GM21737 (cell line): ENCODE data around the gene ELOF1.
A peak's percentile ranks its signal among the peaks of the same experiment; 100 is the strongest.
"Not testable (repeated sequence)": the region's sequence is repeated elsewhere in the genome, so short reads cannot be mapped to it uniquely, and the experiment has no call there.

Experiments used
- ATAC-seq: cut with Tn5 transposase; IDR thresholded peaks from one replicate; pipeline ENCODE4 v1.9.1; 2021; ENCODE audit warnings: mild to moderate bottlenecking, moderate library complexity; ENCODE audit not compliant: unreplicated experiment

Gene ELOF1

DNA sequence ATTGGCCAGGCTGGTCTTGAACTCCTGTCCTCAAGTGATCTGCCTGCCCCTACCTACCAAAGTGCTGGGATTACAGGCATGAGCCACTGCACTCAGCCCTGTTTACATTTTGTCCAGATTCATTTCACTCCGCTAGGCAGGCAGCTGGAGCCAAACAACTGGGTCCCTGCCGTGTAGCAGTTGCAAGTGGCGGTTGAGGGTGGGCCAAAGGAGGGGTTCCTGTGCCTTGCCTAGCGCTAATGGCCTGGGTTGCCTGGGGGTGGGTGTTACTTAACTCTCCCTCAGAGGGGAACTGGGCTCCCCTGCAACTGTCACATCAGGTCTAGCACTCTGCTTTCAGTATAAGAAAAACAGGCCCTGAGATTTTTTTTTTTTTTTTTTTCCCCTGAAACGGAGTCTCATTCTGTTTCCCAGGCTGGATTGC lies 11.0 kb upstream of the ELOF1 start:
- ATAC-seq = no peak

DNA sequence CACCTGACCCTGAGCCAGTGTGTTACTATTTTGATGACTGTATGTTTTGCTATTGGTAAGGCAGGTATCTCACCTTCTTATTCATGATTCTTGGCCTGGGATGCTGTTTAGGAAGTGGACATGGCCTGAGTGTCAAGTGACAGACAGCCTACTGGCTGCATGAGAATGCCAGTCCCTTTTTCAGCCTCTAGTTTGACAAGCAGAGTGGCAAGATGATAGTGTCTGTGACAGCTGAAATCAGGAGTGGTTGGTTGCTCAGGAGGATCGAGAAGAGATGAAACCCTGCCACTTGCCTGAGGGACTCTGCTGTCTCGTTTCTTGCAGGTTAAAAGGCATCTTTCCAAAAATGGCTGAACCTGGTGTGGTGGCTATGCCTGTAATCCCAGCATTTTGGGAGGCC lies 7.1 kb upstream of the ELOF1 start:
- ATAC-seq = no peak

DNA sequence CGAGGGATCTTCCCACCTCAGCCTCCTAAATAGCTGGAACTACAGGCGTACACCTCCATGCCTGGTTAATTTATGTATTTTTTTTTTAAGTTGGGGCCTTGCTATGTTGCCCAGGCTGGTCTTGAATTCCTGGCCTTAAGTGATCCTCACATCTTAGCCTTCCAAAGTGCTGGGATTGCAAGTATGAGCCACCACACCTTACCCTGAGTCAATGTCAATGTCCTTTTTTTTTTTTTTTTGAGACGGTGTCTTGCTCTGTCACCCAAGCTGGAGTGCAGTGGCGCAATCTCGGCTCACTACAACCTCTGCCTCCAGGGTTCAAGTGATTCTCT lies 6.6 kb upstream of the ELOF1 start:
- ATAC-seq = not testable (repeated sequence)

GRCh38 chr19:11564082-11564807 lies 5.2 kb upstream of the ELOF1 start:
- not testable (repeated sequence) for ATAC-seq

DNA sequence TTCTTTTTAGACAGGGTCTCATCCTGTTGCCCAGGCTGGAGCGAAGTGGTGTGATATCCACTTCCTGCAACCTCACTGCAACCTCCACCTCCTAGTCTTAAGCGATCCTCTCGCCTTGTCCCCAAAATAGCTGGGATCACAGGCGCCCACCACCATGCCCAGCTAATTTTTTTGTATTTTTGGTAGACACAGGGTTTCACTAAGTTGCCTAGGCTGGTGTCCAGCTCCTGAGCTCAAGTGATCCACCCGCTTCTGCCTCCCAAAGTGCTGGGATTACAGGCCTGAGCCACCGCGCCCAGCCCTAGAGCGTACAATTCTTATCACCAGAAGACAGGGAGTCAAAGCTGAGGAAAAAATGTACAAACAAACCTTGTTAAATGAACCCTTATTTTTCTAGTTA lies 4.5 kb upstream of the ELOF1 start:
- ATAC-seq = no peak

GRCh38 chr19:11560404-11561051 lies 1.5 kb upstream of the ELOF1 start:
- ATAC-seq = peak; percentile 49

- ATAC-seq = no peak
Observed at GRCh38 chr19:11556634-11557420, 2.2 kb downstream of the ELOF1 start.

DNA sequence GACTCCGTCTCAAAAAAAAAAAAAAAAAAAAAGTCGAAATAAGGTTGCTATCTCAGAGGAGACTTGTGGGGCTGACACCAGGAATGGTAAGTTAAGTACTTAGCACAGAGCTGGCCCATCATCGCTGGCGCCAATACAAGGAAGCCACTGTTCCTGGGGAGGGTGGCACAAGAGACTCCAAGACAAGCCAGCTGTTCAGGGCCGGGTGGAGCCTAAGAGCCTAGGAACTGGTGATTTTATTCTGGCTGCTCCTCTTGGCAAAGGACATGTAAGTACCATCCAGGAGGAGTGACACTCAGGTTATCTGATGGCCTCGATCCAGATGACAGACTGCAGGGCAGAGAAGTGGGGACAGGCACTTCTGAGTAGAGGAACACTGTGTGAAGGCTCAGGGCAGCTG lies 3.8 kb downstream of the ELOF1 start:
- ATAC-seq = no peak

DNA sequence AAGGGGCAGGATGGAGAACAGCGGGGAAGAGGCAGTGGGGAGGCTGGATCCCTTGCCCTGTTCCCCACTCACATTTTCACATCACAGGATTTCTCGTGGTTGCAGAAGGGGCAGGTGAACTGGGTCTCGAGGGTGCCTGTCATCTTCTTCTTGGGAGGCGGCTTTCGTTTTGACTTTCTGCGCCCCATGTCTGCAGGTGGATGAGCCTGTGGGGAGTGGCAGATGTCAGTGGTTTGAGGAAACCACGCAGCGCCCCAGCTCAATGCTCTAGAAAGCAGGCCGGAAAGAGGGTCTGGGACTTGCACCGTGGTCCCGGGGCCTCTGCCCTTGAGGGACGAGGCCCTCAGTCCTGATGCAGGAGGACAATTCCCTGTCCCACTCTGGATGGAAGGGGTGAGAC lies 4.9 kb downstream of the ELOF1 start:
- ATAC-seq = no peak

DNA sequence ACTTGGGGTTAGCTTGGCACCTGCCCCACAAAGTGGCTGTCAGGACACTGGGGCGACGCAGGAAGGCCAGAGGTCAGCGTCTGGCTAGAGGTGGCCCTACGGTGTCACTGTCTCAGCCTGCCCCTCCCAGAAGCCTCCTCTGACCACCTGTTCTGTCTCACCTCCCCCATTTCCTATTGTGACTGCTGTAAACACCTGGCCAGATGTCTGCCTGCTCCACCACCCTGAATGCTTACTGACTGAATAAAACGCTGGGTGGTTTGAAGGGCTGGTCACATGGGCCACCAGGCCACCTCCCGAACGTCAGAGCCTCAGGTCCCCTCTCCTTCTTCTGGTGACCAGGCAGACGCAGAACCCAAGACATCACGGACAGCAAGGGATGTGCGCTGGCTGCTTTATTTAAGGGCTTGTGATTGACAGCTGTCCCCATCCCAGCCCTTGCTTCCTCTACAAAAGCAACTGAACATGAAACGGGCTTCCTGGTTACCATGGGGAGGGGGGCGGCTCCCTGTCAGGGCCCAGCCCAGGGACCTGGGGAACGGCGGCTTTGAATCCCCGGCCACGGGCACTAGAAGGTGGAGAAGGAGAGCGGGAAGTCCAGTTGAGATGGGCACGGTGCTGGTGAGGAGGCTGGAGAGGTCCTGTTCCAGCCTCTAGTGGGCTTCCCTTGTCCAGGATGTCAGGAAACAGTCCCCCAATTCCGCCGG lies 6.2 kb downstream of the ELOF1 start:
- ATAC-seq = no peak

GRCh38 chr19:11551603-11552235 lies 7.3 kb downstream of the ELOF1 start:
- ATAC-seq = no peak

- ATAC-seq = no peak
Observed at GRCh38 chr19:11550265-11550664, 8.8 kb downstream of the ELOF1 start.

- ATAC-seq = no peak
Observed at GRCh38 chr19:11549386-11549953, 9.6 kb downstream of the ELOF1 start.

DNA sequence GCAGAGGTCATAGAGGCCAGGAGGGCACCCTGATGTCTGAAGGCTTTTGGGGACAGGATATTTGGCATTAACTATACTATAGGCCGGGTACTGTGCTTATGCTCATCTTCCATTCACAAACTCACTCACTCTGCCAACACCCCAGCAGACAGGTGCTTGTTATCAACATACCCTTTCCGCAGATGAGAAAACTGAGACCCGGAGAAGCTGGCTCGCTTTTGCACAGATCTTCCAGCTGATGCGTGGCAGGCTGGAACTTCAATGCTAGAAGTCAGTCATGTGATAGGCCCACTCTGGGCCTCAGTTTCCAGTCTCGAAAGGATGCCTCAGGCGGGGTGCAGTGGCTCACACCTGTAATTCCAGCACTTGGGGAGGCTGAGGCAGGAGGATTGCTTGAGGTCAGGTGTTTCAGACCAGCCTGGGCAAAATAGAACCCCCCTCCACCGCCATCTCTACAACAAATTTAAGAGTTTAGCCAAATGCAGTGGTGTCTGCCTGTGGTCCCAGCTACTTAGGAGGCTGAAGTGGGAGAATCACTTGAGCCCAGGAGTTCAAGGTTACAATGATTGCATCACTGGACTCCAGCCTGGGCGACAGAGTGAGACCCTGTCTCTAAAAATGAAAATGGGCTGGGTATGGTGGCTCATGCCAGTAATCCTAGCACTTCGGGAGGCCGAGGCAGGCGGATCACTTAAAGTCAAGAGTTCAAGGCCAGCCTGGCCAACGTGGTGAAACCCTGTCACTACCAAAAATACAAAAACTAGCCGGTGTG lies 10.9 kb downstream of the ELOF1 start:
- no peak for ATAC-seq

DNA sequence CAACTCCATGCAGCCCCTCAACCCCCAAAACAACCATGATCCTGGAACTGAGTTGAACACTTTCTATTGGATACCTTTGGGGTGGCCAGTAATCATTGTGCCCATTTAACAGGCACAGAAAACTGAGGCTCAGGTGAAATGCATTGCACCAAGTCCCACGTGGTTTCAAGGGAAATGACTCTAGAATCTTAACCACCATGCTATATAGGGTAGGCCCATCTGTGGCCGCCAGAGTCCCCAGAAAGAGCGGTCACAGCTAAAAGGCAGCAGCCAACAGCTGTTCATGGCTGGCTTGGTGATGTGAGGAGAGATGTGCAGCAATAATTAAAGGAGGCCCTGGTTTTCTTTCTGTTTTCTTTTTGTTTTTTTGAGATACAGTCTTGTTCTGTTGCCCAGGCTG lies 17.8 kb downstream of the ELOF1 start:
- no peak for ATAC-seq

- no peak for ATAC-seq
Observed at GRCh38 chr19:11540645-11541044, 18.4 kb downstream of the ELOF1 start.

GRCh38 chr19:11539495-11540365 lies 19.3 kb downstream of the ELOF1 start:
- no peak for ATAC-seq

- ATAC-seq = no peak
Observed at GRCh38 chr19:11538232-11539036, 20.6 kb downstream of the ELOF1 start, which contains the start of gene CNN1. Gene CNN1, plus strand, starts transcription at chr19:11538851. Its CDS starts 77 bp downstream, at chr19:11538928.
